H1 (cell line): Measurements from ENCODE around the gene C11orf65. TPM values are rescaled to one million over a fixed set of nuclear protein-coding genes. Genes with fewer than 3 reads are reported as not detected.

Experiments
- BCL11A ChIP-seq, 2 experiments: IDR thresholded peaks; one replicate each; pipeline ENCODE4 v1.6.1; 2011; ENCODE audit warnings: low read depth in 2 of 2, low read length in 2 of 2, mild to moderate bottlenecking in 2 of 2
- CBX8 ChIP-seq: fragments of 300-800, 300-1000 bp; sonication (generic); IDR thresholded peaks from 2 replicates; pipeline ENCODE4 v1.7.1; 2016; ENCODE audit warnings: low read depth, low read length, borderline replicate concordance
- PHF8 ChIP-seq: fragments of 200-600 bp; sonication (generic); conservative IDR thresholded peaks from 2 replicates; pipeline ENCODE4 v1.7.1; 2012; ENCODE audit warnings: low read depth, mild to moderate bottlenecking, inconsistent platforms, low read length, moderate library complexity
- RAD21 ChIP-seq, 2 experiments: IDR thresholded peaks in 1 of 2; conservative IDR thresholded peaks in 1 of 2; 2 replicates each; pipeline ENCODE4 v1.6.1; 2011; ENCODE audit warnings: low read depth in 2 of 2, low read length in 2 of 2, improper control_type of control experiment in 1 of 2, inconsistent platforms in 1 of 2, mild to moderate bottlenecking in 1 of 2, moderate library complexity in 1 of 2
- RFX5 ChIP-seq: IDR thresholded peaks from 2 replicates; pipeline ENCODE4 v1.6.1; 2011; ENCODE audit warnings: low read depth, low read length, improper control_type of control experiment, borderline replicate concordance
- SP4 ChIP-seq: IDR thresholded peaks from 2 replicates; pipeline ENCODE4 v1.6.1; 2012; ENCODE audit warnings: low read length, inconsistent platforms
- TEAD4 ChIP-seq: IDR thresholded peaks from 2 replicates; pipeline ENCODE4 v1.6.1; 2012; ENCODE audit warnings: low read depth, low read length, inconsistent platforms, mixed read lengths
- polyA plus RNA-seq, 7 experiments: library from polyadenylated mRNA; depleted of rRNA in 3 of 7; stranded (reverse) in 5 of 7; unstranded in 2 of 7; fragments of >200 nt in 5 of 7; fragments of 200-250 nt in 2 of 7; gene quantifications; 1 replicate in 5 of 7; 2 replicates in 1 of 7; 4 replicates in 1 of 7; pipeline versions ENCODE4 v1.2.1 to v1.2.3, GENCODE V29; 2011 to 2013; ENCODE audit warnings: missing spikeins in 2 of 7, mixed read lengths in 2 of 7
- total RNA-seq: library from RNA; stranded (reverse); fragmentation: NEBNext Ultra II Directional; extraction: Animal tissue kit (Norgen Biotek cat#: 25700); gene quantifications from 2 replicates; pipeline ENCODE4 v1.2.1, GENCODE V29; 2021
- TF ChIP-seq, protein P1 (sequence below): fragments of 300-600 bp; sonication (generic); IDR thresholded peaks from 2 replicates; pipeline ENCODE4 v1.7.1; 2012; ENCODE audit warnings: low read length, moderate library complexity, mild to moderate bottlenecking, inconsistent platforms; ENCODE audit not compliant: insufficient replicate concordance

Gene C11orf65
- total and polyA plus RNA-seq, 2 of the 8 experiments (the other 6 are each of a cell fraction or from before 2014, with no cell fraction given) = 0.14 to 0.22 TPM

DNA sequence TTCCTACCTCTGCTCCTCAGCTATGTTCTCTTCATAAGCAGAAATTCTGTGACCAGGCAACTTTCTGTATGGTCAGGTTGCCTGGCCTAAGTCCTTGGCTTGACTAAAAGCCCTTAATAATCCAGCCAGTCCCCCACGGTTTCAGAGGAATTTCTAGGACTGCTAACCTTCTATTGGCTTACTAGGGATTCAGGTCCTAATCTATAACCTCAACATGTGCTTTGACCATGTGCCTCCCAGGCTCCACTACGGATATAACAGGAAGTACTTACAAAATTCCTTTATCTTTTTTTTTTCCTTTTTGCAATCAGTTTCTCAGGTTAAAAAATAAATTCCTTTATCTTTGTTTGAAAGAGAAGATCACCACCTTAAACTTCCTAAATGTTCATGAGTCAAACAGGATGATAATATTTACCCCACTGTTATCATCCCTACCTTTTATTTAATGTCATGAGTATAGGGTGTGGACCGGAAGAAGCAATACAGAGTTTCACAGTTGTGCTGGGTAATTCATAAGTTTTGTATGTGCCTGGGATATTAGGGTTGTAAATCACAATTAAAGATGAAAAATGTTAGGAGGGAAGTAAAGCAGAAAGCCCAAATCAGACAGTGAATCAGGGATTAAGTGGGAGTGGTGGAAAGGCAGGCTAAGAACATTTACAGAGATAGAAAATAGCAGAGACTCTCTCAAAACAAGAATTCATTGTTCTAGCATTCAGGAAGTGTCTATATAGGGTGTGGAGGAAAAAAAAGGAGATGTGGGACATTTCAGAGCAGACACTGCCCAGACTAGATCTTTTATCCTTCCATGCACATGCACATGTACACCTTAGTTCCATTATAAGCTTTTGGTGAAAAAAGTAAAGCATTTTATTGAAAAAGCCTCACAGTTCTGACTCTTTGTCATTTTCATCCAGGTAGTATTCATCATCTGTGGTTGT lies 41.6 kb upstream of the C11orf65 start (continued):
- TF ChIP-seq, protein P1, sequence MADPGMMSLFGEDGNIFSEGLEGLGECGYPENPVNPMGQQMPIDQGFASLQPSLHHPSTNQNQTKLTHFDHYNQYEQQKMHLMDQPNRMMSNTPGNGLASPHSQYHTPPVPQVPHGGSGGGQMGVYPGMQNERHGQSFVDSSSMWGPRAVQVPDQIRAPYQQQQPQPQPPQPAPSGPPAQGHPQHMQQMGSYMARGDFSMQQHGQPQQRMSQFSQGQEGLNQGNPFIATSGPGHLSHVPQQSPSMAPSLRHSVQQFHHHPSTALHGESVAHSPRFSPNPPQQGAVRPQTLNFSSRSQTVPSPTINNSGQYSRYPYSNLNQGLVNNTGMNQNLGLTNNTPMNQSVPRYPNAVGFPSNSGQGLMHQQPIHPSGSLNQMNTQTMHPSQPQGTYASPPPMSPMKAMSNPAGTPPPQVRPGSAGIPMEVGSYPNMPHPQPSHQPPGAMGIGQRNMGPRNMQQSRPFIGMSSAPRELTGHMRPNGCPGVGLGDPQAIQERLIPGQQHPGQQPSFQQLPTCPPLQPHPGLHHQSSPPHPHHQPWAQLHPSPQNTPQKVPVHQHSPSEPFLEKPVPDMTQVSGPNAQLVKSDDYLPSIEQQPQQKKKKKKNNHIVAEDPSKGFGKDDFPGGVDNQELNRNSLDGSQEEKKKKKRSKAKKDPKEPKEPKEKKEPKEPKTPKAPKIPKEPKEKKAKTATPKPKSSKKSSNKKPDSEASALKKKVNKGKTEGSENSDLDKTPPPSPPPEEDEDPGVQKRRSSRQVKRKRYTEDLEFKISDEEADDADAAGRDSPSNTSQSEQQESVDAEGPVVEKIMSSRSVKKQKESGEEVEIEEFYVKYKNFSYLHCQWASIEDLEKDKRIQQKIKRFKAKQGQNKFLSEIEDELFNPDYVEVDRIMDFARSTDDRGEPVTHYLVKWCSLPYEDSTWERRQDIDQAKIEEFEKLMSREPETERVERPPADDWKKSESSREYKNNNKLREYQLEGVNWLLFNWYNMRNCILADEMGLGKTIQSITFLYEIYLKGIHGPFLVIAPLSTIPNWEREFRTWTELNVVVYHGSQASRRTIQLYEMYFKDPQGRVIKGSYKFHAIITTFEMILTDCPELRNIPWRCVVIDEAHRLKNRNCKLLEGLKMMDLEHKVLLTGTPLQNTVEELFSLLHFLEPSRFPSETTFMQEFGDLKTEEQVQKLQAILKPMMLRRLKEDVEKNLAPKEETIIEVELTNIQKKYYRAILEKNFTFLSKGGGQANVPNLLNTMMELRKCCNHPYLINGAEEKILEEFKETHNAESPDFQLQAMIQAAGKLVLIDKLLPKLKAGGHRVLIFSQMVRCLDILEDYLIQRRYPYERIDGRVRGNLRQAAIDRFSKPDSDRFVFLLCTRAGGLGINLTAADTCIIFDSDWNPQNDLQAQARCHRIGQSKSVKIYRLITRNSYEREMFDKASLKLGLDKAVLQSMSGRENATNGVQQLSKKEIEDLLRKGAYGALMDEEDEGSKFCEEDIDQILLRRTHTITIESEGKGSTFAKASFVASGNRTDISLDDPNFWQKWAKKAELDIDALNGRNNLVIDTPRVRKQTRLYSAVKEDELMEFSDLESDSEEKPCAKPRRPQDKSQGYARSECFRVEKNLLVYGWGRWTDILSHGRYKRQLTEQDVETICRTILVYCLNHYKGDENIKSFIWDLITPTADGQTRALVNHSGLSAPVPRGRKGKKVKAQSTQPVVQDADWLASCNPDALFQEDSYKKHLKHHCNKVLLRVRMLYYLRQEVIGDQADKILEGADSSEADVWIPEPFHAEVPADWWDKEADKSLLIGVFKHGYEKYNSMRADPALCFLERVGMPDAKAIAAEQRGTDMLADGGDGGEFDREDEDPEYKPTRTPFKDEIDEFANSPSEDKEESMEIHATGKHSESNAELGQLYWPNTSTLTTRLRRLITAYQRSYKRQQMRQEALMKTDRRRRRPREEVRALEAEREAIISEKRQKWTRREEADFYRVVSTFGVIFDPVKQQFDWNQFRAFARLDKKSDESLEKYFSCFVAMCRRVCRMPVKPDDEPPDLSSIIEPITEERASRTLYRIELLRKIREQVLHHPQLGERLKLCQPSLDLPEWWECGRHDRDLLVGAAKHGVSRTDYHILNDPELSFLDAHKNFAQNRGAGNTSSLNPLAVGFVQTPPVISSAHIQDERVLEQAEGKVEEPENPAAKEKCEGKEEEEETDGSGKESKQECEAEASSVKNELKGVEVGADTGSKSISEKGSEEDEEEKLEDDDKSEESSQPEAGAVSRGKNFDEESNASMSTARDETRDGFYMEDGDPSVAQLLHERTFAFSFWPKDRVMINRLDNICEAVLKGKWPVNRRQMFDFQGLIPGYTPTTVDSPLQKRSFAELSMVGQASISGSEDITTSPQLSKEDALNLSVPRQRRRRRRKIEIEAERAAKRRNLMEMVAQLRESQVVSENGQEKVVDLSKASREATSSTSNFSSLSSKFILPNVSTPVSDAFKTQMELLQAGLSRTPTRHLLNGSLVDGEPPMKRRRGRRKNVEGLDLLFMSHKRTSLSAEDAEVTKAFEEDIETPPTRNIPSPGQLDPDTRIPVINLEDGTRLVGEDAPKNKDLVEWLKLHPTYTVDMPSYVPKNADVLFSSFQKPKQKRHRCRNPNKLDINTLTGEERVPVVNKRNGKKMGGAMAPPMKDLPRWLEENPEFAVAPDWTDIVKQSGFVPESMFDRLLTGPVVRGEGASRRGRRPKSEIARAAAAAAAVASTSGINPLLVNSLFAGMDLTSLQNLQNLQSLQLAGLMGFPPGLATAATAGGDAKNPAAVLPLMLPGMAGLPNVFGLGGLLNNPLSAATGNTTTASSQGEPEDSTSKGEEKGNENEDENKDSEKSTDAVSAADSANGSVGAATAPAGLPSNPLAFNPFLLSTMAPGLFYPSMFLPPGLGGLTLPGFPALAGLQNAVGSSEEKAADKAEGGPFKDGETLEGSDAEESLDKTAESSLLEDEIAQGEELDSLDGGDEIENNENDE = no peak
- TF ChIP-seq RFX5 (no peak), RAD21 (IDR thresholded peaks at IDR 0.05 in 1 of 2, conservative IDR thresholded peaks at IDR 0.05 in 1 of 2; ENCODE audit: low read depth in 2 of 2, low read length in 2 of 2) (no peak), TEAD4 (no peak), SP4 (no peak), CBX8 (no peak), PHF8 (no peak), BCL11A (IDR thresholded peaks at IDR 0.05; ENCODE audit: low read depth in 2 of 2, low read length in 2 of 2) (no peak)
